CD1c-positive myeloid dendritic cell (primary cell): Measurements from ENCODE around the gene TBL2.
"Not testable (repeated sequence)": the region's sequence is repeated elsewhere in the genome, so short reads cannot be mapped to it uniquely, and the experiment has no call there.

Experiments
- DNase-seq: peaks from one replicate; pipeline ENCODE4 v3.0.0-alpha.2; 2016; ENCODE audit errors: extremely low spot score

Gene TBL2, protein sequence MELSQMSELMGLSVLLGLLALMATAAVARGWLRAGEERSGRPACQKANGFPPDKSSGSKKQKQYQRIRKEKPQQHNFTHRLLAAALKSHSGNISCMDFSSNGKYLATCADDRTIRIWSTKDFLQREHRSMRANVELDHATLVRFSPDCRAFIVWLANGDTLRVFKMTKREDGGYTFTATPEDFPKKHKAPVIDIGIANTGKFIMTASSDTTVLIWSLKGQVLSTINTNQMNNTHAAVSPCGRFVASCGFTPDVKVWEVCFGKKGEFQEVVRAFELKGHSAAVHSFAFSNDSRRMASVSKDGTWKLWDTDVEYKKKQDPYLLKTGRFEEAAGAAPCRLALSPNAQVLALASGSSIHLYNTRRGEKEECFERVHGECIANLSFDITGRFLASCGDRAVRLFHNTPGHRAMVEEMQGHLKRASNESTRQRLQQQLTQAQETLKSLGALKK

DNA sequence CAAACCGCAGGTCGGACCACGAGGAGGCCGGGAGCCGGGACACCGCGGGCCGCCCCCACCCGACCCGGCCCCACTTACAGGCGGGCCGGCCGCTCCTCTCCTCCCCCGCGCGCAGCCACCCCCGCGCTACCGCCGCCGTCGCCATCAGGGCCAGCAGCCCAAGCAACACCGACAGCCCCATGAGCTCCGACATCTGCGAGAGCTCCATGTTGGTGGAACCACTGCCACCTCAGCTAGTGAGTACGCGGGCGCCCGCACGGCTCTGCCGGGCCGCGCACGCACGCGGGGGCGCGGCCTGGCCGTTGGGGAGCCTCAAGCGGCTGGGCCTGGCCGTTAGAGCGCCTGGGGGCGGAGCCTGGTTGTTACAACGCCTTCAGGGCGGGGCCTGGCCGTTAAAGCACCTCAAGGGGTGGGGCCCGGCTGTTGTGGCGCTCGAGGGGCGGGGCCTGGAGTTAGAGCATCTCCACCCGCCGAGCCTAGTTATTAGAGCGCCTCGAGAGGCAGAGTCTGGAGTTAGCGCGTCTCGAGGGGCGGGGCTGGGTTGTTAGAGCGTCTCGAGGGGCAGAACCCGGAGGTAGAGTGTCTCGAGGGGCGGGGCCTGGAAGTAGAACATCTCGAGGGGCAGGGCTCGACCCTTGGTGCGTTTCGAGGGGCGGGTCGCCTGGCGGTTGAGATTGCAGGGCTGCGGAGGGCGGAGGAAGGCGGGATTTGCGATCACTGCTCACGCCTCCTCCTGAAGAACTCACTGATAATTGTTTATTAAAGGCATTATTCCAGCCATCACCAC lies at the start of gene TBL2:
Gene TBL2, minus strand, starts transcription at position 238 of the 787 bp plus-strand sequence. Its CDS starts 30 bp downstream, at position 208.
- peak; percentile 100 for DNase-seq

DNA sequence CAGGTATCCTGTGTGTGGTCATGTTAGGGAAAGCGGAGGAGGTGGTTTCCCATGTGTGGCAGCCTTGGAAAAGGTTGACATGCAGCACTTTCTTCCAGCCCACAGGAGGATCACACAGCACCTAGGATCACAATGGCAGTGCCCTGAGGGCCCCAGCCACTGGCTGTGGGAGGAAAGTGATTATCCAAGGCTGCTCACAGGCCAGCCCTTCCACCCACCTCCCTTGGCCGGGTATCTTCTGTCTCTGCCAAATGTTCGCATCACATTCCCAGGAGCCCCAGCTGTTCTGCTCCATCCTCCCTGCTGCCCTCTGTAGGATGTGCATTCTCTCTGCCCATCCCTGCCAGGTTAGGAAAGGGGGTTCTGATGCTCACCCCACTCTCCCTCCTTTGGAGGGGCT lies 48.4 kb upstream of the TBL2 start:
- DNase-seq: no peak

DNA sequence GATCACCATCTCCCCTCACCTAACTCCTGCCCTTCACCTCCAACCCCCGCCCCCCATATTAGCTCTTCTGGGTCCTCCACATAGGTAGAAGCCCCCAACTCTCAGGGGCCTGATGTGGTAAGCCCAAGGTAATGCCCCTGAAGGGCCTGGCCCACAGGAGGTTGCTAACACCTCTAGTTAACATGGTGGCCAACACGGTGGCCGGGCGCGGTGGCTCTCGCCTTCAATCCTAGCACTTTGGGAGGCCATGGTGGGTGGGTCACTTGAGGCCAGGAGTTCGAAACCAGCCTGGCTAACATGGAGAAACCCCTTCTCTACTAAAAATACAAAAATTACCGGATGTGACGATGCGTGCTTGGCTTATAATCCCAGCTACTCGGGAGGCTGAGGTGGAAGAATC lies 46.9 kb upstream of the TBL2 start:
- DNase-seq: no peak

DNA sequence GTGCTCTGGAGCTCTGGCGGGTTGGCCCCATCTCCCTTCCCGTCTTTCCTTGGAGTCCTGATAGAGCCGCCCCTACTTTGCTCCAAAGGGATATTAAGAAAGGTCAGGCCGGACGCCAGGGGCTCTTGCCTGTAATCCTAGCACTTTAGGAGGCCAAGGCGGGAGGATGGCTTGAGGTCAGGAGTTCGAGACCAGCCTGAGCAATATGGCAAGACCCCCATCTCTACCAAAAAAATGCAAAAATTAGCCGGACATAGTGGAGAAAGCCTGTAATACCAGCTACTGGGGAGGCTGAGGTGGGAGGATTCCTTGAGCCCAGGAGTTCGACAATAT lies 46.3 kb upstream of the TBL2 start:
- no peak for DNase-seq

DNA sequence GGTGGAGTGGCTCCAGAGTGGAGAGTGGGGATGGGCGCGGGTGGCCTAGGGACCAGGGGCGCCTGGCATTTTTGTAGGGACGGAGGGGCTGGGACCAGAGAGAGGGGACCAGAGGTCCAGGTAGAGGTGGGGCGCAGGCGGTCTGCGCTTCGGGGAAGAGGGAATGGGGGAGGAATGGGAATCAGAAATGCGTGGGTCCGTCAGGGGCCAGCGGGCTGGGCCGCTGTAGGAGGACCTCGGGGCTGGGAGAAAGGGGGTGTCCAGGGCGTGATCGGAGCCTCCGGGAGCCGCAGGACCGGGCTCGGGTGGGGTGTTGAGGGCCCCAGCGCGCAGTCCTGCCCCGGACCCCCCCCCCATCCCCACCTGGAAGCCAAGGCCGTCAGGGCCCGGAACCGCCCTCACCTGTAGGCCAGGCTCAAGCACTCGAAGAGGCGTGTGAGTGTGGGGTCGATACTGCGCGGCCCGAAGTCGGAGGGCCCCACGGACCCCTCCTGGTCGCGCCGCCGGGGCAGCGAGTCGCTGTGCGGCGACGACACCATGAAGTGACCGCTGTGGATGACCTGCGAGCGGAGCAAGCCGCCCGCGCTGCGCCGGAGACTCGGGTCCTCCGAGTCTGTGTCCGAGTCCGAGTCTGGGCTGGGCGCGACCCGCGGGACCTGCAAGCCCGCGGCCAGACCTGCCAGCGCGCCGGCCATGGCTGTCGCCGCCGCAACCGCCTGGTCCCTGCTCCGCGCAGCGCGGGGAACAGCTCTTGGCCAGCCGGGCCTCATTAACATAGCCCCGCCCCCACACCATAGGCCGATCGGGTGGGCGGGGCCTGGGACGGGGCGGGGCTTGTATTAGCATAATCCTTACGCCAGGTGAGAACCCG lies 45.7 kb upstream of the TBL2 start, which contains the start of gene MLXIPL:
Gene MLXIPL, minus strand, starts transcription at position 725 of the 871 bp plus-strand sequence. Its CDS starts 30 bp downstream, at position 695.
- DNase-seq: peak; percentile 76

DNA sequence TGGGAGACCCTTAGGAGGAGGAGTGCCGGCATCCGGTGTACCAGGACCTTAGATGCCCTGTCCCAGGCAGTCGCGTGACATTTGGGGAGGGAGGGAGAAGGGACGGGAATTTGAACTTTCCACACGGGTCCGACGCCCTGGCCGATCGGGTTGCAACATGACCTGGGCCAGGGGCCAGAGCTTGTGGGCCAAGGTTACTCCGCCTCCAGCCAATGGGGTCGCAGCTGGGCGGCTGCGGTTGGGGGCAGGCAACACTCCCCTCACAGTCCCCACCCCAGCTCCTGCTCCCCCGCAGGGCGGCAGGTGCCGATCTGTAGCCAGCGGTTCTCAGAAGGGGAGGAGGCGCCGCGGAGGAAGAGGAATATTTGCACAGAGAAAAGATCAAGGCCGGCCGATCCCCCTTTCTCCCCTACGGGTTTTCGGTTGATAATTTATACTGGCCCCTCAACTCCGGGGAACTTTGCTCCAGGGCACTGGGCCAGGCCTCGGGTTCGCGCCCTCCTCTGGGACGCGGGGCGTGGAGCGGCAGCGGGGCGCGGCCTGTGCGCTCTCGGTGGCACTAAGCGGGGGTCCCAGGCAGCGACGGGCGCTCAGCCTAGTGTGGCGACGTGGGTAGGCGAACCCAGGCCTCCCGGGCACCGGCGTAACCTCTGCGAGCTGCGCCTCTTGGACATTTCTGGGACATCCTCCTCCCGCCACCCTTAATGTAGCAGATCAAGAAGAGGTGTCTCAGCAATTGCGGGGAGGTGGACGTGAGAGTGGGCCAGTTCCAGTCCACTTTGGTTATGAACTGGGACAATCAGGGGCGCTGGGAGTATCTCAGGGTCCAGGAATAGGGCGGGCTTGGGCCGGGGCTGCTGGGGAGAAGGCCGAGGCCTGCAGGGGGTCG lies 44.8 kb upstream of the TBL2 start:
- no peak for DNase-seq

DNA sequence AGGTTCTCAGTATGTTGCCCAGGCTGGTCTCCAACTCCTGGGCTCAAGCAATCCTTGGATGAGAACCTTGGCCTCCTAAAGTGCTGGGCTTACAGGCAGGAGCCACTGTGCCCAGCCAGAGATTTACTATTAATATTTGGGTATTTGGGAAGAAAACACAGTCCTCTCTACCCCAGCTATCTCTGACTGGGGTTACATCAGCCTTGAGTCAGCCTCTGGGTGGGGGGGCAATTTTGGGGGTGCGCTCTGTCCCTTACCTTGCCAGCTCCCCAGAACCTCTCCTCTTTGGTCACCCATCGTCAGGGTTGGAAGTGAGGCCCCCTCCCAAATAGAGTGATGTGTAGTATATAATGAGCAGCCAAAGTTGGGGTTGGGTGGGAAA lies 44.1 kb upstream of the TBL2 start:
- no peak for DNase-seq

DNA sequence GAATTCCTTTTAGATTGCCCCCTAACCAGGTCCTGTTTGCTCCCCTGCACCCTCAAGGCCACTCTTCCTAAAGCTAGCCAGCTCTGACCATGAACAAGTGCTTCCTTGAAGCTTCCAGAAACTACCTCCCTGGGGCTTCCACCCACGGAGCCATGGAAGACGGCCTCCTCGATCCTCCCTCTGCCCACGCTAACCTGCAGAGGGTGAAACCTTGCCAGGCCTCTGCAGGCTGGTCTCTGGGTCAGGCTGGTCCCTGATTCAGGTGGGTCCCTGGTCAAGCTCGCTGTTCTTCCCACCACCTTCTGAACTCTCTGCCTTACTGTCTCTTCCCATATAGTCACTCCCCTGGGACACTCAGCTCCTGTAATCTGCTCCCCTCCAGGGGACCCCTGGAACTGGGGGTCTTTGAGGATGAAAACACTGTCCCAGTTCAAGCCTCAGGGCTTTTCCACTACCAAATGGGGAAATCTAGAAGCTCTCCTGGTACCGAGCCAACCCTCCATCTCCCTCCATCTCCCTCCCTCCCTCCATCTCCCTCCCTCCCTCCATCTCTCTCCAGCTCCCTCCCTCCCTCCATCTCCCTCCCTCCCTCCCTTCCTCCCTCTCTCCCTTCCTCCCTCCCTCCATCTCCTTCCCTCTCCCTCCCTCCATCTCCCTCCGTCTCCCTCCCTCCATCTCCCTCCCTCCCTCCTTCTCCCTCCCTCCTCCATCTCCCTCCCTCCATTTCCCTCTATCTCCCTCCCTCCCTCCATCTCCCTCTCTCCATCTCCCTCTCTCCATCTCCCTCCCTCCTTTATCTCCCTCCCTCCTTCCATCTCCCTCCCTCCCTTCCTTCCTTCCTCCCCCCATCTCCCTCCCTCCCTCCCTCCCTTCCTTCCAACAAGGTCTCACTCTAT lies 43.0 kb upstream of the TBL2 start:
- DNase-seq: no peak

DNA sequence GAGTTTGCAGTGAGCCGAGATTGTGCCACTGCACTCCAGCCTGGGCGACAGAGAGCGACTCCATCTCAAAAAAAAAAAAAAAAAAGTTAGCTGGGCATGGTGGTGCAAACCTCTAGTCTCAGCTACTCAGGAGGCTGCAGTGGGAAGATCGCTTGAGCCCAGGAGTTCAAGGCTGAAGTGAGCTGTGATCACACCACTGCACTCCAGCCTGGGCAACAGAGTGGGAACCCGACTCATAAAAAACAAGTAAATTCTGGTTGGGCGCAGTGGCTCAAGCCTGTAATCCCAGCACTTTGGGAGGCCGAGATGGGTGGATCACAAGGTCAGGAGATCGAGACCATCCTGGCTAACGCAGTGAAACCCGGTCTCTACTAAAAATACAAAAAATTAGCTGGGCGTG lies 41.0 kb upstream of the TBL2 start:
- DNase-seq: not testable (repeated sequence)

DNA sequence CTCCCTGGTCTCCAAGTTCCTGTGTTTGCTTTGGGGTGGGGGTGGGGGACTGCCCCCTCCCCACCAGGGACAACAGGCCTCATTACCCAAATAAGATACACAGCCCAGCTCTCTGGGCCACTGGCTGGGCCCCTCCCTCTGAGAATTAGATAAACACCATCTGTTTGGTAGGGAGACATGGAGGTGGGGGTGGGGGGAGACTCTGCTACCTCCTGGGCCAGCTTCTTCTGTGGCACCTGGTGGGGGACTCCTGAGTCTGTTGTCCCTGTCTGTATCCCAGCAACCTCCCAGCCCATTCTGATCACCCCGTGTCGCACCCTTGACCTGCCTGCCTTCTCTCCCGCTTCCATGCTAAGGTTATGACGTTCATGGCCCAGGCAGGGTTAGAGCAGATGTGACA lies 40.2 kb upstream of the TBL2 start:
- no peak for DNase-seq

DNA sequence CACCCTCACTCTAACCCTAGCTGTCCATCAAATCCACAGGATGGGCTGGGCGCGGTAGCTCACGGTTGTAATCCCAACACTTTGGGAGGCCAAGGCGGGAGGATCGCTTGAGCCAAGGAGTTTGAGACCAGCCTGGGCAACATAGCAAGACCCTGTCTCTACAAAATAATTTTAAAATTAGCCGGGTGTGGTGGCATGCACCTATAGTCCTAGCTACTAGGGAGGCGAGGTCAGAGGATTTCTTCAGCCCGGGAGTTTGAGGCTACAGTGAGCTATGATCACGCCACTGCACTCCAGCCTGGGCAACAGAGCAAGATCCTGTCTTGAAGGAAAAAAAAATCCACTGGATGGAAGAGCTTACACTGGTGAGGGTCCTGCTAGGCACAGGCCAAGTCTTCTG lies 39.1 kb upstream of the TBL2 start:
- not testable (repeated sequence) for DNase-seq

DNA sequence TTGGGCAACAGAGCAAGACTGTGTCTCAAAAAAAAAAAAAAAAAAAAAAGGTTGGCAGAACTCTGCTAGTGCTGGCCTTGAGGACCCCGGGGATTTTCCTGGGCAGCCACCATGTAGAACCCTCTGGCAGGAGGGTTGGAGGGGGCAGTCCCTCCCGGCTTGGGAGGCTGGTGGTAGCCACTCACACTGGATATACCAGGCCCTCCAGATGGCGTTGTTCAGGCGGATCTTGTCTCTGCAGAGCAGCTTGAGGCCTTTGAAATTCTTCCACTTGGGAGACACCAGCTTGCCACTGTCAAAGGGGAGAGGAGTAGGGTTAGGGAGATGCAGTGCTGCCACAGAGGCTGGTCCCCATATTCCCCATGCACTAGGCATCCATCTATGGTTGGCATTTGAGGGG lies 37.5 kb upstream of the TBL2 start:
- DNase-seq: no peak

DNA sequence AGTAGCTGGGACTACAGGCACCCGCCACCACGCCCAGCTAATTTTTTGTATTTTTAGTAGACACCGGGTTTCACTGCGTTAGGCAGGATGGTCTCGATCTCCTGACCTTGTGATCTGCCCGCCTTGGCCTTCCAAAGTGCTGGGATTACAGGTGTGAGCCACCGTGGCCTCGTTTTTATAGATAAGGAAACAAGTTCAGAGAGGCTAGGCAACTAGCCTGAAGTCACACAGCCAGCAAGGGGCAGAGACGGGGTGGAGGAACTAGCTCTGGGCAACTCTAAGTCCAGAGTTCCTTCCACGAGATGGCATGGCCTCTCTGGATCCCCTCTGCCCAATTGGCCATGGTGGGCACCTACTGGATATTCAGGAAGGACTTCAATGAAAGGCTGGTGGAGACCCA lies 36.6 kb upstream of the TBL2 start:
- DNase-seq: not testable (repeated sequence)

DNA sequence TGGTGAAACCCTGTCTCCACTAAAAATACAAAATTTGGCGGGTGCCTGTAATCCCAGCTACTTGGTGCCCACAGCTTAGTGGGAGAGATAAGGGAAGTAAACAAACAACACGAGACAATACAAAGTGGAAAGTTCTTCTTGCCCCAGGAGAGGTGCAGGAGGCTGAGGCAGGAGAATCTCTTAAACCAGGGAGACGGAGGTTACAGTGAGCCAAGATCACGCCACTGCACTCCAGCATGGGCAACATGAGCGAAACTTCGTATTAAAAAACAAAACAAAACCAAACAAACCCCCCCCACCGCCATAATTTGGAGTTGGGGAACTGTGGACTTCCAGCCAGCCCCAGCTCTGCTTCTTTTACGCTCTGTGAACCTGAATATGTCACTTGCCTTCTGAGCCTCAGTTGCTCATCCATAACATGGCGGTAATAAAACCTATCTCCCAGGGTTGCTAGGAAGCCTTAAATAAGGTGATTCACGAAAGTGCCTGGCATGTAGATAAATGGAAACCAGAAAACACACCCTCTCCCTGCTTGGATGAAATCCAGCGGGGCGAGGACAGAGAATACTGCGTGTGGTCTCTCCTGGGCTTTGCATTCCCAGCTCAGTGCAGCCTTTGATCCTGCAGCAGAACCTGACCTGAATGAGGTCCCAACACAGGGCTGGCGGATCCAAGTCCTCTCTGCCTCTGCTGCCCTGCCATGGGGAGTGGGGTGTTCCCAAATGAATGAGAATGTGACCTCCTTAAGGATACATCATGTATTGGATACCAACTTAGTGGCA lies 35.8 kb upstream of the TBL2 start:
- no peak for DNase-seq

DNA sequence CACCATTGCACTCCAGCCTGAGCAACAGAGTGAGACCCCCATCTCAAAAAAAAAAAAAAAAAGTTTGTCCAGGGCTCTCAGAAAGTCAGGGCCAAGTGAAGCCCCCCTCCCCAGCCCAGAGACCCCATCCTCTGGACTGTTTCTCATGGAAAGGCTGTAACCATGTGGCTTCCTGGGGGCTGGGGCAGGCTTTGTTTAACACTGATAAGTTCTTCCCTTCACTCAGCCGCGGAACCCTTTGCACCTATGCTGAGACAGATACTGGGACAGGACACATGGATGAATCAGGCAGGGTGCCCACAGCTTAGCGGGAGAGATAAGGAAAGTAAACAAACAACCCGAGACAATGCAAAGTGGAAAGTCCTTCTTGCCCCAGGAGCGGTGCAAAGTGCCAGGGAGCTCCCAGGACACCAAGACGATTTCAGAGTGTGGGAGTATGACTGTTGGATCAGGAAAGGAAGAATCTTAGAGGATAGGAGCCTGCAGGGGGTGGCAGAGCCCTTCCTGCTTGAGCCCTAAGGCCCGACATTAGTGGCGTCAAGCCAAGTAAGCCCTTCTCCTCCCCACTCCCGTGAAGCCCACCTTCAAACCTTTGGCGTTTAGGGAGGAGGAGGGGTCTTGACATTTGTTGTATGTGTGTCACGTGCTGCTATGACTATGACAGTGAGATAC lies 34.4 kb upstream of the TBL2 start:
- no peak for DNase-seq

DNA sequence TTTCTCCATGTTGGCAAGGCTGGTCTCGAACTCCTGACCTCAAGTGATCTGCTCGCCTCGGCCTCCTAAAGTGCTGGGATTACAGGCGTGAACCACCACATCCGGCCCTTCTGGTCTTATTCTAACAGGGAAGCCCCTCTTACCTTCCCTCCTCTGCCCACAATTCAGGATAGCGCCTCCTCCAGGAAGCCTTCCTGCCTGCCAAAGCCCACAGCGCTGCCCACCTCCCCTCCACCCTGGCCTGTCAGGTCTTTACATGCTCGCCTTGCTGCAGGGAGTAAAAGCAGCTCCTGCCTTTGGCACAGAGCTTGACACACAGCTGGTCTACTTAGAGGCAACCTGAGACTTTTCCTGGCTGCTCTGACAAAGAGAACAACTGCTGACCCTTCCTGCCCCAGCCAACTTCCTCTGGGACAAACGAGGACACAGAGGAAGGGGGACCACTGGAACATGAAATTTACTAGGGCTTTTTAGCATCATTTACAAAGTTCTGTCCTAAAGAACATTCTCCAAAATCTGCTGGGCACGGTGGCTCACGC lies 32.7 kb upstream of the TBL2 start:
- no peak for DNase-seq

DNA sequence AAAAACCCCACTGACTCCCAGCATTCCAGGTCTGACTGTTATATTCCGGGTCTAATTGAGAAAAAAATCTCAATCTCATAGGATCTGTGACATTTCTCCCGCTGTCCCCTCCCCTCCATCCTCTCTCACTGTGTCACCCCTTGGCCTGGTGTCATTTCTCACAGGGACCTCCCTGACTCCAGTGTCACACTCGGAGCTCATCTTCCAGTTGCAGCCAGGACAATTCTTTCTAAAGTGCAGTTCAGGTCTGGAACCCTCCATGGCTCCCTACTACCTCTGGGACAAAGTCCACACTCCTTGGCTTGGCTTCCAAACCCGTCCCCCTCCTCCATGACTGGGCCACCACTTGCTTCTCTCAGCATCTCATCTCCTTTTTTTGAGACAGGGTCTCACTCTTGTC lies 31.7 kb upstream of the TBL2 start:
- DNase-seq: no peak

DNA sequence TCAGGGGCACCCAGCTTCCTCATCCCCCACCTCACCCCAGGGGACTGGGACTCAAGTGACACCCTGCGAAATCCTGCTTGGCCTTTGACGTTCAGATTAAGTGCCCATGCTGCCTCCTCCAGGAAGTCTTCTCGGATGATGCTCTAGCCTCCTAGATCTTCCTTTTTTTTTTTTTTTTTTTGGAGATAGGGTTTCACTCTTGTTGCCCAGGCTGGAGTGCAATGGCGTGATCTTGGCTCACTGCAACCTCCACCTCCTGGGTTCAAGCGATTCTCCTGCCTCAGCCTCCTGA lies 29.3 kb upstream of the TBL2 start:
- DNase-seq: not testable (repeated sequence)
